Mesothelial cell of epicardium (in vitro differentiated cells): ENCODE results near the gene ACSF2. TPM values are rescaled to one million over a fixed set of nuclear protein-coding genes. Genes with fewer than 3 reads are reported as not detected.

Source experiments
- DNase-seq, 2 experiments: peaks; one replicate each; pipeline ENCODE4 v3.0.0; 2021; ENCODE audit warnings: low spot score in 2 of 2; ENCODE audit not compliant: unreplicated experiment in 2 of 2
- H3K27ac Mint-ChIP-seq: 2 replicates; pipeline ENCODE4 v1.8.0; 2021; ENCODE audit warnings: mixed read lengths
- H3K27me3 Mint-ChIP-seq: 2 replicates; pipeline ENCODE4 v1.8.0; 2021; ENCODE audit warnings: low read depth, mixed read lengths
- H3K36me3 Mint-ChIP-seq: 2 replicates; pipeline ENCODE4 v1.8.0; 2021; ENCODE audit warnings: mixed read lengths
- H3K4me1 Mint-ChIP-seq: 2 replicates; pipeline ENCODE4 v1.8.0; 2021; ENCODE audit warnings: mixed read lengths
- H3K4me3 Mint-ChIP-seq: 2 replicates; pipeline ENCODE4 v1.8.0; 2021; ENCODE audit warnings: mild to moderate bottlenecking, moderate library complexity, mixed read lengths
- H3K9me3 Mint-ChIP-seq: 2 replicates; pipeline ENCODE4 v1.8.0; 2021; ENCODE audit warnings: mixed read lengths
- CTCF ChIP-seq: fragments of 200-600 bp; sonication (generic); IDR thresholded peaks from one replicate; pipeline ENCODE4 v1.5.0; 2021; ENCODE audit warnings: antibody characterized with exemption; ENCODE audit not compliant: unreplicated experiment
- total RNA-seq: library from RNA; stranded (reverse); gene quantifications from 3 replicates; pipeline ENCODE4 v1.2.1, GENCODE V29; 2021

ACSF2 gene
- total RNA-seq, 1 donor from 2014 or later = 113 TPM

DNA sequence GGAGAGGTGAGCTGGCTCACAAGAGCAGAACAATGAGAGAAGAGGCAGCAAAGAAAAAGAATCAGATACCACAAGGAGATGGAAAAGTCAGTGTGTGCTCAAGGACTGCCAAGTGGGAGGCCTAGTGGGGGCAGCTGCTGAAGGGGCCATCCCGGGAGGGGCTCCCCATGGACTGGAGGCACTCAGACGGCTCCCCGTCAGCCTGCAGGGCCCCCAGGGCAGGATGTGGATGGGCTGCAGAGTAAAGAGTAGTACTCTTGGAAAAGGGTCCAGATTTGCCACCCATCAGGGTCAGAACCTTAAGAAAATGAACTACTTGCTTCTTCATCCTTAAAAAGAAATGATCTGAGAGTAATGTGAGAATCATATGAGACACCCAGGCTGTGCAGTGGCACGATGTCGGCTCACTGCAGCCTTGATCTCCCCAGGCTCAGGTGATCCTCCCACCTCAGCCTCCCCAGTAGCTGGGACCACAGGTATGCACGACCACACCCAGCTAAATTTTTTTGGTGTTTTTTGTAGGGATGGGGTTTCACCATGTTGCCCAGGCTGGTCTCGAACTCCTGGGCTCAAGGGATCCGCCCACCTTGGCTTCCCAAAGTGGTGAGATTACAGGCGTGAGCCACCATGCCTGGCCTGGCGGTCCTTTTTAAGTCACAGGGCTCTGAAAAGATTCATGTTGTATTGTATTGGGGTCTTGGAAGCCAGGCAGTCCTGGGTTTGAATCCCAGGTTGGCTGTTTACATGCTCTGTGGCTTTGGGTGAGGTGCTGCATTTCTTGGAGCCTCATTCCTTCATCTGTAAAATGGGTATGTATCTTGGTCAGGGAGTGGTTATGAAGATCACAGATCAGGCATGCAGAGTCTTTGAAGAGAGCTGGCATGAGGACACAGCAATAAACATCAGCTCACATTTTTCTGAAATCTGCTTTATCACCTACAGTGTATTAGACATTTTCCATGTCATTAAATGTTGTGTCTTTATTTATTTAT is 15.1 kb downstream of the ACSF2 start:
- H3K36me3 Mint-ChIP-seq = peaks cover 8% of the 10 kb centered on the region
- H3K4me1 Mint-ChIP-seq = peaks cover 40% of the 10 kb centered on the region
- no peak overlapping the region for H3K4me3 Mint-ChIP-seq
- no peaks in the 10 kb centered on the region for H3K27me3 Mint-ChIP-seq
- no peak for DNase-seq
- H3K27ac Mint-ChIP-seq = peak overlapping the region; percentile 89
- TF ChIP-seq CTCF = no peak
- no peaks in the 10 kb centered on the region for H3K9me3 Mint-ChIP-seq

DNA sequence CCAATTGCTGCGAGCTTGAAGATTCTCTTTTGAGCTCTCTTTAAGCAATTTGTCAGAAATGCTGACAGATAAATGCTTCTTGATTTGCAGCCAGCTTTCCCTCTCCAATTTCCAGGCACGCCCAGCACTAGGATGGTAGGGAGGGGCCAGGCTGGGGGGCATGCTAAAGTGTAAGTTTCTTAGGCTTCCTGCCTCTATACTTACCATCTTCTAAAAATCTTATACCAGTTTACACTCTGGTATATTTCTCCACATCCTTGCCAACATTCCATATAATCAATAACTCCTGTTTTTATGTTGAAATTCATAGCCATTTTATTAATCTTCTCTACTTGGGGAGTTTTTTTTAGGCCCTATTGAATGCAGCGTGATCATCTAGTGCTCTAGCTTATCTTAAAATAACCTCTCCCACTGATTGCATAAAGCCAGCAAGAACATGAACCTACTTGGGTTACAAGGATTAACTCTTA is 17.5 kb downstream of the ACSF2 start:
- Mint-ChIP-seq H3K9me3 (no peaks in the 10 kb centered on the region), H3K27ac (peak overlapping the region; percentile 91), H3K4me3 (peak overlapping the region; percentile 34), H3K36me3 (peaks cover 3% of the 10 kb centered on the region), H3K4me1 (peaks cover 45% of the 10 kb centered on the region), H3K27me3 (no peaks in the 10 kb centered on the region)
- no peak for DNase-seq
- no peak for TF ChIP-seq CTCF

DNA sequence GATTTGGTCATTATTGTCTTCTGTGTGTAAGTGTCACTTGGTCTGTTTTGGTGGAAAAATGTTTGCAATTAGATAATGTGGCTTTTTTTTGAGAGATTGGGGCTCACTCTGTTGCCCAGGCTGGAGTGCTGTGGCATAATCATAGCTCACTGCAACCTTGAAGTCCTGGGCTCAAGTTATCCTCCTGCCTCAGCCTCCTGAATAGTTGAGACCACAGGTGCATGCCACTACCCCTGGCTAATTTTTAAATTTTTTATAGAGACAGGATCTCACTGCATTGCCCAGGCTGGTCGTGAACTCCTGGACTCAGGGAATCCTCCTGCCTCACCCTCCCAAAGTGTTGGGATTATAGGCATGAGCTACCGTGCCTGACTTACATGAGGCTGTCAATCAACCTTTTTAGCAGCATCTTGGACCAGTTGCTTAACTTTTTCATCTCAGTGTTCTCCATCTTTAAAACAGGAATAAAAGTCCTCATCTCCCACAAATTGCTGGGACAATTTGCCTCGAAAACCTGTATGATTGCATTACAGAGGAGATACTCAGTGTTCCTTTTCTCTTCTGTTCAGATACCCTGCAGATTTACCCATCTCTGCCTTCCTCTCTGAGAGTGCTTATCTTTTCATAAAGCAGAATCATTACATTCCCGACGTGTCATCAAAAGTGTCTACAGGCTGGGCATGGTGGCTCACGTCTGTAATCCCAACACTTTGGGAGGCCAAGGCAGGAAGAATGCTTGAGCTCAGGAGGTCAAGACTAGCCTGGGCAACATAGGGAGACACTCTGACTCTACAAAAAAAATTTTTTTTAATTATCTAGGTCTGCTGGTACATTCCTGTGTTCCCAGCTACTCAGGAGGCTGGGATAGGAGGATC is 19.1 kb downstream of the ACSF2 start:
- no peak for DNase-seq
- no peak for TF ChIP-seq CTCF
- Mint-ChIP-seq H3K9me3 (no peaks in the 10 kb centered on the region), H3K27ac (peak overlapping the region; percentile 36), H3K4me1 (peaks cover 45% of the 10 kb centered on the region), H3K36me3 (peaks cover 5% of the 10 kb centered on the region), H3K27me3 (no peaks in the 10 kb centered on the region), H3K4me3 (no peak overlapping the region)

DNA sequence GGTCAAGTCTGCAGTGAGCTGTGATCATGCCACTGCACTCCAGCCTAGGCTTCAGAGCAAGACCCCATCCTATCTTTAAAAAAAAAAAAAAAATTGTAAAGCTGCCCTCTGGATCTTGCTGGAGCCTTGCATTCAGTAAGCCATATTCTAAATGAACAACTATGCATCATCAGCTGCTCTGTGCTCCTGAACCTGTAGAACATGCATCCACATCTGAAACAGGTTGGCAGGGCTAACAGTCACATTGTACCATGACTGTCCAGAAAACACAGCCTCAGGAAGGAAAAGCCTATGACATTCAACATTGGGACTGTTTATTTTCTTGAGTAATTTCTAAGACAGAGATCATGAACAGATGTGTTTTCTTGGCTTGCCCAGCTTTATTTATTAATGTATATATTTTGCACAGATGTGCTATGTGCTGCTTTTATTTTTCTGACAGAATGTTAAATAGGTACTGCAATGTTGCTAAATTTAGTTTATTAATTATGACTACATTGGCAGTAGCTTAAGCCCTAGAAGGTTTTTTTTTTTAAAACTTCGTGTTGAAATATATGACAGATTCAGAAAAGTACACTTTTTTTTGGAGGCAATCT is 19.8 kb downstream of the ACSF2 start:
- Mint-ChIP-seq H3K4me1 (peaks cover 38% of the 10 kb centered on the region), H3K27ac (no peak overlapping the region), H3K36me3 (peaks cover 8% of the 10 kb centered on the region), H3K4me3 (no peak overlapping the region), H3K27me3 (no peaks in the 10 kb centered on the region), H3K9me3 (no peaks in the 10 kb centered on the region)
- no peak for DNase-seq
- no peak for TF ChIP-seq CTCF

DNA sequence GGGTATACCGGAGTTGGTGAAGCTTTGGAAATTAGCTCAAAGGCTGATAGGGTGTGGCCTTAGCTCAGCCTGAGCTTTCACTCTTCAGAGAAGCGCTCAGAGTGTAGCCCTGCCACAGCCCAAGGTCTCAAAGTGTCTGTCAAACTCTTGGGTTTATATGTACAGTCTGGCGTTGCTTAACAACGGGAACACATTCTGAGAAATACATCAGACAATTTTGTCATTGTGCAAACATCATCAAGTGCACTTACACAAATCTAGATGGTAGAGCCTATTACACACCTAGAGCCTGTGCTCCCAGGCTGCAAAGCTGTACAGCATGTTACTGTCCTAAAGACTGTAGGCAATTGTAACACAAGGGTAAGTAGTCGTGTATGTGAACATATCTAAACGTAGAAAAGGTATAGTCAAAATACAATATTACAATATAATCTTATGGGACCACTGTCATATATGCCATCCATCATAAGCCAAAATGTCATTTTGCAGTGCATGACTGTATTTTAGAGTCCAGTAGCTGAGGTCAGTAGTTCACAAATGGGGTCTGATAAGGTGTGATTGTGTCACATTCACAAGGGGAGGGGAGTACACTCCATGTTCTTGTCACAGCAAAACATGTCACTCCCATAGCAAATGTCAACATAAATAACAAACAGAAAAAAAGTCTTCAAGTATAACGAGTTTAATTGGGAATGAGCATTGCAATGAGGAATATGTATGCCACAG is 22.0 kb downstream of the ACSF2 start:
- no peaks in the 10 kb centered on the region for H3K9me3 Mint-ChIP-seq
- TF ChIP-seq CTCF = no peak

More for the DNA sequence above, 22.0 kb downstream of the ACSF2 start:
- Mint-ChIP-seq H3K4me1 (peaks cover 30% of the 10 kb centered on the region), H3K27me3 (no peaks in the 10 kb centered on the region), H3K27ac (no peak overlapping the region), H3K4me3 (no peak overlapping the region), H3K36me3 (peaks cover 8% of the 10 kb centered on the region)
- no peak for DNase-seq
